Measurements from ENCODE around the gene NBEA.

The NBEA gene

GRCh38 chr13:35565273-35565672 lies 623.2 kb downstream of the NBEA start:
- no peak for TF ChIP-seq CTCF (IDR thresholded peaks at IDR 0.05; ENCODE audit: control extremely low read depth, extremely low read depth, low read depth, missing control alignments)
- ChIA-PET POLR2A (no interaction called here), CTCF (interaction anchor here (0.9 to 1.8 kb wide), 2 partner anchors 12 to 19 kb away, joined by 3 to 4 read pairs; no protein-coding TSS in a partner anchor)
- no peak for DNase-seq (ENCODE audit: extremely low spot score)

- ChIA-PET CTCF (no interaction called here), POLR2A (no interaction called here)
- peak; percentile 10 for DNase-seq (ENCODE audit: extremely low spot score)
- no peak for TF ChIP-seq CTCF (IDR thresholded peaks at IDR 0.05; ENCODE audit: control extremely low read depth, extremely low read depth, low read depth, missing control alignments)
These were observed 624.3 kb downstream of the NBEA start for GRCh38 chr13:35566340-35566739.

- TF ChIP-seq CTCF (IDR thresholded peaks at IDR 0.05; ENCODE audit: control extremely low read depth, extremely low read depth, low read depth, missing control alignments): no peak
- ChIA-PET POLR2A (no interaction called here), CTCF (interaction anchor here (1.3 kb wide), 1 partner anchor 16 kb away, joined by 3 read pairs; no protein-coding TSS in a partner anchor)
- DNase-seq (ENCODE audit: extremely low spot score): no peak
These were observed 625.4 kb downstream of the NBEA start for GRCh38 chr13:35567406-35567980.

GRCh38 chr13:35573639-35574038 lies 631.6 kb downstream of the NBEA start:
- CTCF ChIA-PET: no interaction called here
- no peak for DNase-seq (ENCODE audit: extremely low spot score)
- POLR2A ChIA-PET: no interaction called here
- TF ChIP-seq CTCF (IDR thresholded peaks at IDR 0.05; ENCODE audit: control extremely low read depth, extremely low read depth, low read depth, missing control alignments): no peak

- CTCF ChIA-PET: no interaction called here
- TF ChIP-seq CTCF (IDR thresholded peaks at IDR 0.05; ENCODE audit: control extremely low read depth, extremely low read depth, low read depth, missing control alignments): no peak
- POLR2A ChIA-PET: no interaction called here
These were observed 650.4 kb downstream of the NBEA start for GRCh38 chr13:35592457-35592856.

GRCh38 chr13:35593651-35594050 lies 651.6 kb downstream of the NBEA start:
- CTCF ChIA-PET: interaction anchor here (0.8 kb wide), 1 partner anchor 10 kb away, joined by 3 read pairs; no protein-coding TSS in a partner anchor

More at GRCh38 chr13:35592457-35592856, 650.4 kb downstream of the NBEA start:
- no peak for DNase-seq (ENCODE audit: extremely low spot score)

More at GRCh38 chr13:35593651-35594050, 651.6 kb downstream of the NBEA start:
- POLR2A ChIA-PET: no interaction called here
- DNase-seq (ENCODE audit: extremely low spot score): no peak
- no peak for TF ChIP-seq CTCF (IDR thresholded peaks at IDR 0.05; ENCODE audit: control extremely low read depth, extremely low read depth, low read depth, missing control alignments)

Data from GM10248 (cell line).